HG02623 (cell line): Measurements from ENCODE around the gene MUC2.
"Not testable (repeated sequence)": the region's sequence is repeated elsewhere in the genome, so short reads cannot be mapped to it uniquely, and the experiment has no call there.

ENCODE experiments used
- ATAC-seq: cut with Tn5 transposase; IDR thresholded peaks from one replicate; pipeline ENCODE4 v1.9.1; 2021; ENCODE audit warnings: moderate library complexity; ENCODE audit not compliant: unreplicated experiment

MUC2 gene

GRCh38 chr11:1102996-1103395, 28.3 kb downstream of the MUC2 start:
- ATAC-seq: no peak

- ATAC-seq: no peak
These were observed 29.0 kb downstream of the MUC2 start for GRCh38 chr11:1103401-1104360.

GRCh38 chr11:1104411-1105182, 29.9 kb downstream of the MUC2 start:
- no peak for ATAC-seq

- no peak for ATAC-seq
These were observed 30.5 kb downstream of the MUC2 start for GRCh38 chr11:1105183-1105565.

GRCh38 chr11:1106387-1106786, 31.7 kb downstream of the MUC2 start:
- no peak for ATAC-seq

- ATAC-seq: no peak
These were observed 32.9 kb downstream of the MUC2 start for GRCh38 chr11:1107316-1108245.

GRCh38 chr11:1108246-1108900, 33.7 kb downstream of the MUC2 start:
- no peak for ATAC-seq

GRCh38 chr11:1109101-1109917, 34.6 kb downstream of the MUC2 start:
- no peak for ATAC-seq

GRCh38 chr11:1109918-1110705, 35.4 kb downstream of the MUC2 start:
- ATAC-seq: no peak

- no peak for ATAC-seq
These were observed 37.0 kb downstream of the MUC2 start for GRCh38 chr11:1111545-1112212.

- no peak for ATAC-seq
These were observed 37.9 kb downstream of the MUC2 start for GRCh38 chr11:1112351-1113191.

GRCh38 chr11:1113405-1114201, 38.9 kb downstream of the MUC2 start:
- no peak for ATAC-seq

- not testable (repeated sequence) for ATAC-seq
These were observed 40.6 kb downstream of the MUC2 start for GRCh38 chr11:1115292-1115691.

- no peak for ATAC-seq
These were observed 41.4 kb downstream of the MUC2 start for GRCh38 chr11:1116104-1116503.

GRCh38 chr11:1116666-1117390, 42.2 kb downstream of the MUC2 start:
- no peak for ATAC-seq

GRCh38 chr11:1117992-1118391, 43.3 kb downstream of the MUC2 start:
- ATAC-seq: no peak
